Measurements from ENCODE around the gene SIPA1L3.

GRCh38 chr19:38064661-38065425 lies 157.8 kb downstream of the SIPA1L3 start:
- TF ChIP-seq CTCF (IDR thresholded peaks at IDR 0.05; ENCODE audit: insufficient read depth, low read depth, low read length) (no peak), EZH2 (IDR thresholded peaks at IDR 0.05; ENCODE audit: insufficient read depth, low read length) (no peak)
